Measurements from ENCODE around the gene BBLN. TPM values are rescaled to one million over a fixed set of nuclear protein-coding genes. Genes with fewer than 3 reads are reported as not detected.

Gene BBLN, protein sequence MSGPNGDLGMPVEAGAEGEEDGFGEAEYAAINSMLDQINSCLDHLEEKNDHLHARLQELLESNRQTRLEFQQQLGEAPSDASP
- total RNA-seq, result 136 and 182 TPM in 2 replicates

DNA sequence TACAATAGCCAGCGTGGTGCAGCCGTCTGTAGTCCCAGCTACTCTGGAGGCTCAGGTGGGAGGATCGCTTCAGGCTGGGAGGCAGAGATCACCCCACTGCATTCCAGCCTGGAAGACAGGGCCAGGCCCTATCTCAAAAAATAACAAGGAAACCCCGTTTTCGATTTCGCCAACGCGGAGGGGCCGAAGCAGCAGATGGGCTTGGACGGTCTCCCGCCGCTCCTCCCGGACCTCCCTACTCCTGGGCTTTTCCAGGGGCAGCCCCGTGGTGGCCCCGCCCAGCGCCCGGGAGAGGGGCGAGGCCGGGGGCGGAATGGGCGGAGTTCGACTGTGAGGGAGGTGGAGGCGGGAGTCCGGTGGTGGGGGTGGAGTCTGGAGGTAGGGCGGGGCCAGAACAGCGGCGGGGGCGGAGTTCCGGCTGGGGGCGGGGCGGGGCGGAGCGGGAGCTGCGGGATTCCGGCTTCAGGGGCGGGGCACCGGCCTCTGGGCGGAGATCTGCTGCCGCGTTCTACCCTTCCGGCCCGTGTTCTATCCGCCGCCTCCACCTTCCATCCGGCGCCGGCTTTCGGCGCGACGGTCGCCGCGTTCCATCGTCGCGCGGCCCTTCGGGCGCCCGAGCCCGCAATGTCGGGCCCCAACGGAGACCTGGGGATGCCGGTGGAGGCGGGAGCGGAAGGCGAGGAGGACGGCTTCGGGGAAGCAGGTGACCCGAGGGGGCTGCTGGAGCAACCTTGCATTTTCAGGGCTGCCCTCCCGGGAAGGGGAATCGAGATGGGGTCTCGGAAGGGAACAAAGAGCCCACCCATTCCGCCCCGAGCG lies at the start of gene BBLN:
Gene BBLN (plus strand): TSS at position 482 of the 819 bp plus-strand sequence. CDS start 143 bp downstream, at position 625.

DNA sequence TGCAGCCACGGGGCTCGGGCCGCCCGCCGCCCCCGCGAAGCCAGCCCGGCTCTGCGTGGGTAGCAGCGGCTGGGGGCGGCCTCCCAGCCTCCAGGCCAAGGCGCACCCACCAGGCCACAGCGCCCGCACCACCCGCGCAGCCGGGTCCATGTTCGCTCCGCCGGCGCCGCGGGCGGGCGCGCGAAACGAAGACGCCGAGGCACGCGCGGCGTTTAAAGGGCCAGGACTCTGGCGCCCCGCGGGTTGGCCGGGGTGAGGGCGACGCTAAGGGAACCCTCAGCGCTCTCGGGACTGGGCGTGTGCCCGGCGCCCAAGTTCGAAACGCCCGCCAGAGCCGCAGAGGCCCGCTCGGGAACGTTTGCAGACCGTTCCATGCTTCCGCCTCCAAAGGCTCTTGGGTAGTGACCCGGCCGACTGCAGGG lies 32.5 kb upstream of the BBLN start, which contains the start of gene PTGES2:
Gene PTGES2 (minus strand): TSS at position 162 of the 422 bp plus-strand sequence. CDS start 12 bp downstream, at position 150.

DNA sequence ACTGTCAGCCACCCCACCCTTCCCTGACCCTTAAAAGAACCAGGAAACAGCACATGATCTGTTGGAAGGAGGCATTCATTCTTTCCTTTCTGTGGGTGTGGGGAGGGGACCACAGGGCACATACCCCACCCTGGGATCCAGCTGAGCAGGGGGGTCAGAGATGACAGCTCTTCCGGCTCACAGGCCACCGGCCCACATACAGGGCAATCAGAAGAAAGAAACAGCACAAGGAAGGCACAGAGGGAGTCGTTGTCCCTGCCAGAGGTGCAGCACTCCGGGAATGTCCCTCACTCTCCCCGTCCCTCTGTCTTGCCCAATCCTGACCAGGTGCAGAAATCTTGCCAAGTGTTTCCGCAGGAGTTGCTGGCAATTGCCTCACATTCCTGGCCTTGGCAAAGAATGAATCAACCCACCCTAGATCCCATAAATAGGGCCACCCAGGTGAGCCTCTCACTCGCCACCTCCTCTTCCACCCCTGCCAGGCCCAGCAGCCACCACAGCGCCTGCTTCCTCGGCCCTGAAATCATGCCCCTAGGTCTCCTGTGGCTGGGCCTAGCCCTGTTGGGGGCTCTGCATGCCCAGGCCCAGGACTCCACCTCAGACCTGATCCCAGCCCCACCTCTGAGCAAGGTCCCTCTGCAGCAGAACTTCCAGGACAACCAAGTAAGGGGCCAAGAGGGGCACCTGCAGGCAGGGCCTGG lies 10.9 kb upstream of the BBLN start, which contains the start of gene LCN2:
Gene LCN2 (plus strand): TSS at position 453 of the 701 bp plus-strand sequence. CDS start 73 bp downstream, at position 526.

GRCh38 chr9:128191406-128192046 lies 31.5 kb downstream of the BBLN start, which contains the start of gene CIZ1:
CIZ1 (minus strand) TSS chr9:128191572; CDS start chr9:128190857, 715 bp downstream.

GRCh38 chr9:128203024-128203706 lies 43.1 kb downstream of the BBLN start, which contains the start of gene DNM1:
DNM1 (plus strand) TSS chr9:128203379; CDS start chr9:128203471, 92 bp downstream.

Other genes starting within 250 kb of the BBLN start
- gene ST6GALNAC4, start 243.2 kb upstream of the BBLN start, total RNA-seq, result 73.9 and 82.3 TPM in 2 replicates
- 0.34 and 1.3 TPM in 2 replicates for gene PIP5KL1, start 229.5 kb upstream of the BBLN start, total RNA-seq
- 20.5 and 23.8 TPM in 2 replicates for gene DPM2, start 222.4 kb upstream of the BBLN start, total RNA-seq
- gene EEIG1, start 179.3 kb upstream of the BBLN start, total RNA-seq, result 3.1 and 19.4 TPM in 2 replicates
- gene NAIF1, start 92.9 kb upstream of the BBLN start, total RNA-seq, result 7.6 and 9.0 TPM in 2 replicates
- gene SLC25A25, start 92.0 kb upstream of the BBLN start, total RNA-seq, result 24.5 and 26.8 TPM in 2 replicates
- 61.8 and 68.0 TPM in 2 replicates for gene PTGES2, start 32.5 kb upstream of the BBLN start, total RNA-seq
- not detected in 2 replicates for gene LCN2, start 10.8 kb upstream of the BBLN start, total RNA-seq
- gene CIZ1, start 31.3 kb downstream of the BBLN start, total RNA-seq, result 46.6 and 60.8 TPM in 2 replicates
- gene DNM1, start 43.1 kb downstream of the BBLN start, total RNA-seq, result not detected in 2 replicates
- gene GOLGA2, start 115.7 kb downstream of the BBLN start, total RNA-seq, result 52.0 and 60.3 TPM in 2 replicates
- 35.2 and 42.5 TPM in 2 replicates for gene SWI5, start 116.0 kb downstream of the BBLN start, total RNA-seq
- gene TRUB2, start 162.2 kb downstream of the BBLN start, total RNA-seq, result 17.9 and 20.7 TPM in 2 replicates
- 43.8 and 61.7 TPM in 2 replicates for gene COQ4, start 162.6 kb downstream of the BBLN start, total RNA-seq
- 45.0 and 56.6 TPM in 2 replicates for gene SLC27A4, start 180.3 kb downstream of the BBLN start, total RNA-seq
- 52.2 and 57.4 TPM in 2 replicates for gene URM1, start 211.1 kb downstream of the BBLN start, total RNA-seq